CD14-positive monocyte (primary cell): Measurements from ENCODE around the gene GLI3. TPM values are rescaled to one million over a fixed set of nuclear protein-coding genes. Genes with fewer than 3 reads are reported as not detected.

Experiments
- DNase-seq, 3 donors: peaks; one replicate each; pipeline ENCODE4 v3.0.0-alpha.2; 2011 to 2022
- H2AFZ ChIP-seq: 2 replicates; pipeline ENCODE4 v1.6.0; 2012; ENCODE audit warnings: mild to moderate bottlenecking, low read depth, low read length, inconsistent platforms; ENCODE audit not compliant: insufficient read depth, poor library complexity, severe bottlenecking
- H3K27ac ChIP-seq, 2 donors: 1 replicate in 1 of 2; 2 replicates in 1 of 2; pipeline ENCODE4 v1.5.1; 2012 to 2013; ENCODE audit warnings: low read length in 2 of 2, control low read depth in 1 of 2, inconsistent platforms in 1 of 2, low read depth in 1 of 2, mild to moderate bottlenecking in 1 of 2
- H3K27me3 ChIP-seq, 2 donors: one replicate each; pipeline versions ENCODE4 v1.6.0 to v1.6.1; 2011 to 2013; ENCODE audit warnings: low read length in 2 of 2; ENCODE audit not compliant: control insufficient read depth in 2 of 2, insufficient read depth in 2 of 2
- H3K36me3 ChIP-seq, 2 donors: replicated peaks in 1 of 2; 1 replicate in 1 of 2; 2 replicates in 1 of 2; pipeline versions ENCODE4 v1.5.1 to v1.6.1; 2012 to 2013; ENCODE audit warnings: low read length in 2 of 2, control low read depth in 1 of 2, inconsistent platforms in 1 of 2, mild to moderate bottlenecking in 1 of 2; ENCODE audit not compliant: insufficient read depth in 2 of 2, control insufficient read depth in 1 of 2
- H3K4me1 ChIP-seq, 2 donors: 1 replicate in 1 of 2; 2 replicates in 1 of 2; pipeline versions ENCODE4 v1.5.1 to v1.6.1; 2012 to 2013; ENCODE audit warnings: low read length in 2 of 2, control low read depth in 1 of 2, inconsistent platforms in 1 of 2, mild to moderate bottlenecking in 1 of 2, moderate library complexity in 1 of 2; ENCODE audit not compliant: insufficient read depth in 2 of 2, control insufficient read depth in 1 of 2
- H3K4me2 ChIP-seq: replicated peaks from 2 replicates; pipeline ENCODE3; 2012; ENCODE audit warnings: low read length, moderate library complexity, mild to moderate bottlenecking; ENCODE audit not compliant: poor library complexity, severe bottlenecking; ENCODE audit errors: extremely low read depth
- H3K4me3 ChIP-seq, 3 experiments: fragments of 200-600 bp in 1 of 3; sonication (generic) in 1 of 3; replicated peaks in 1 of 3; 1 replicate in 2 of 3; 2 replicates in 1 of 3; pipeline ENCODE4 v1.5.1; 2011 to 2013; ENCODE audit warnings: low read length in 3 of 3, mild to moderate bottlenecking in 3 of 3, control low read depth in 2 of 3, low read depth in 2 of 3, inconsistent platforms in 1 of 3, moderate library complexity in 1 of 3
- H3K79me2 ChIP-seq: 2 replicates; pipeline ENCODE4 v1.6.0; 2012; ENCODE audit warnings: mild to moderate bottlenecking, control low read depth, inconsistent platforms, low read length, moderate library complexity; ENCODE audit not compliant: insufficient read depth
- H3K9ac ChIP-seq: 2 replicates; pipeline ENCODE4 v1.6.0; 2017; ENCODE audit warnings: low read length, mild to moderate bottlenecking; ENCODE audit not compliant: insufficient read depth, poor library complexity, severe bottlenecking
- H3K9me3 ChIP-seq, 2 donors: replicated peaks in 1 of 2; 1 replicate in 1 of 2; 2 replicates in 1 of 2; pipeline versions ENCODE4 v1.5.1 to v1.6.1; 2012 to 2013; ENCODE audit warnings: low read length in 2 of 2, control low read depth in 1 of 2; ENCODE audit not compliant: control insufficient read depth in 1 of 2, insufficient read depth in 1 of 2
- H4K20me1 ChIP-seq: 2 replicates; pipeline ENCODE4 v1.6.0; 2012; ENCODE audit warnings: mild to moderate bottlenecking, low read length, control low read depth, moderate library complexity; ENCODE audit not compliant: insufficient read depth
- H3K27ac Mint-ChIP-seq, 7 donors: one replicate each; pipeline ENCODE4 v1.8.0; 2020; ENCODE audit warnings: mild to moderate bottlenecking in 7 of 7, mixed read lengths in 7 of 7, moderate library complexity in 6 of 7, inconsistent platforms in 2 of 7
- H3K27me3 Mint-ChIP-seq, 3 donors: one replicate each; pipeline ENCODE4 v1.8.0; 2021 to 2022; ENCODE audit warnings: low read depth in 3 of 3, mild to moderate bottlenecking in 3 of 3, mixed read lengths in 3 of 3, moderate library complexity in 3 of 3, inconsistent platforms in 1 of 3
- H3K36me3 Mint-ChIP-seq, 2 donors: one replicate each; pipeline ENCODE4 v1.8.0; 2020; ENCODE audit warnings: mixed read lengths in 2 of 2, inconsistent platforms in 1 of 2, mild to moderate bottlenecking in 1 of 2
- H3K4me1 Mint-ChIP-seq: one replicate; pipeline ENCODE4 v1.8.0; 2020; ENCODE audit warnings: mild to moderate bottlenecking, mixed read lengths
- H3K4me3 Mint-ChIP-seq, 2 donors: one replicate each; pipeline ENCODE4 v1.8.0; 2020; ENCODE audit warnings: mild to moderate bottlenecking in 2 of 2, mixed read lengths in 2 of 2, moderate library complexity in 1 of 2
- H3K9me3 Mint-ChIP-seq, 7 donors: one replicate each; pipeline ENCODE4 v1.8.0; 2020 to 2022; ENCODE audit warnings: mixed read lengths in 7 of 7, mild to moderate bottlenecking in 6 of 7, moderate library complexity in 6 of 7, inconsistent platforms in 2 of 7
- WGBS: methylation state at CpG from one replicate; pipeline ENCODE4 v1.1.5; 2013; ENCODE audit warnings: missing lambda C conversion rate; ENCODE audit not compliant: insufficient coverage; 5-methylcytosine and 5-hydroxymethylcytosine counted together
- intact Hi-C, 2 donors: fragments of 100-400 bp; cut with micrococcal nuclease; formaldehyde crosslinking; loops; one replicate each; pipeline versions ENCODE4 v1.15.0 to v1.15.1; 2023
- polyA plus RNA-seq, 3 donors: library from polyadenylated mRNA; depleted of rRNA in 1 of 3; unstranded in 2 of 3; stranded (reverse) in 1 of 3; fragments of 300-500 nt in 2 of 3; fragments of >200 nt in 1 of 3; fragmentation: Illumina TruSeq in 2 of 3; gene quantifications; 1 replicate in 2 of 3; 2 replicates in 1 of 3; pipeline ENCODE4 v1.2.3, GENCODE V29; 2012 to 2021
- TF ChIP-seq, protein P1 (sequence below): fragments of 200-600 bp; IDR thresholded peaks from one replicate; pipeline ENCODE4 v1.8.0; 2022; ENCODE audit warnings: antibody characterized with exemption, mild to moderate bottlenecking

The GLI3 gene
- polyA plus RNA-seq, 3 donors, result not detected

DNA sequence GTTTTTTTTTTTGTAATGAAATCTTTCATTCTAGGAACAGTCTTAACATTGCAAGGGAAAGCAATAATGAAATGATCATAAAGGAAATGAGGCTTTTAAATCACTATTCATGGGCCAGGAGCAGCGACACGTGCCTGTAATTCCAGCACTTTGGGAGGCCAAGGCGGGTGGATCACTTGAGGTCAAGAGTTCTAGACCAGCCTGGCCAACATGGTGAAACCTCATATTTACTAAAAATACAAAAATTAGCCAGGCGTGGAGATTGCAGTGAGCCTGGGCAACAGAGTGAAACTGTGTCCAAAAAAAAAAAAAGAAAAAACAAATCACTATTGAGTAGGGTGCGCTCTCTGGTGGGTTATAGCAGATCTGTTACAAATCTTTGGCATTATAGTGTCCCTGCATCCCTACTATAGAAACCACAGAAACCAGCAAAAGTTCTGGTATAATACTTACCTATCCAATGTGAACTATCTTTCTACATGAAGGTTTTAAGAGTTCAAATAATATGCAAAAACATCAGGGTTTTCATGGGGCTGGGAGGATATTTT is 72.1 kb downstream of the GLI3 start:
- TF ChIP-seq, protein P1, sequence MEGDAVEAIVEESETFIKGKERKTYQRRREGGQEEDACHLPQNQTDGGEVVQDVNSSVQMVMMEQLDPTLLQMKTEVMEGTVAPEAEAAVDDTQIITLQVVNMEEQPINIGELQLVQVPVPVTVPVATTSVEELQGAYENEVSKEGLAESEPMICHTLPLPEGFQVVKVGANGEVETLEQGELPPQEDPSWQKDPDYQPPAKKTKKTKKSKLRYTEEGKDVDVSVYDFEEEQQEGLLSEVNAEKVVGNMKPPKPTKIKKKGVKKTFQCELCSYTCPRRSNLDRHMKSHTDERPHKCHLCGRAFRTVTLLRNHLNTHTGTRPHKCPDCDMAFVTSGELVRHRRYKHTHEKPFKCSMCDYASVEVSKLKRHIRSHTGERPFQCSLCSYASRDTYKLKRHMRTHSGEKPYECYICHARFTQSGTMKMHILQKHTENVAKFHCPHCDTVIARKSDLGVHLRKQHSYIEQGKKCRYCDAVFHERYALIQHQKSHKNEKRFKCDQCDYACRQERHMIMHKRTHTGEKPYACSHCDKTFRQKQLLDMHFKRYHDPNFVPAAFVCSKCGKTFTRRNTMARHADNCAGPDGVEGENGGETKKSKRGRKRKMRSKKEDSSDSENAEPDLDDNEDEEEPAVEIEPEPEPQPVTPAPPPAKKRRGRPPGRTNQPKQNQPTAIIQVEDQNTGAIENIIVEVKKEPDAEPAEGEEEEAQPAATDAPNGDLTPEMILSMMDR, result no peak
- Histone ChIP-seq H3K79me2 (no peaks in the 10 kb centered on the region), H3K4me1 (no peaks in the 10 kb centered on the region), H3K4me2 (no peak overlapping the region), H3K27me3 (no peaks in the 10 kb centered on the region), H2AFZ (no peak overlapping the region), H4K20me1 (no peaks in the 10 kb centered on the region), H3K9me3 (no peaks in the 10 kb centered on the region), H3K9ac (no peak overlapping the region), H3K27ac (no peak overlapping the region), H3K36me3 (no peaks in the 10 kb centered on the region), H3K4me3 (no peak overlapping the region)
- H3K27ac Mint-ChIP-seq, result no peak overlapping the region
- no peak overlapping the region for H3K4me3 Mint-ChIP-seq
- intact Hi-C loops, result no loop called here
- H3K4me1 Mint-ChIP-seq, result no peaks in the 10 kb centered on the region
- H3K9me3 Mint-ChIP-seq, result peaks cover 0 to 4% (median 0%) of the 10 kb centered on the region in 7 donors
- DNase-seq, result no peak
- no peaks in the 10 kb centered on the region for H3K36me3 Mint-ChIP-seq
- WGBS, result 94% methylated on average over 3 of the region's 5 CpGs
- H3K27me3 Mint-ChIP-seq, result peaks cover 0 to 5% (median 3%) of the 10 kb centered on the region in 3 donors

DNA sequence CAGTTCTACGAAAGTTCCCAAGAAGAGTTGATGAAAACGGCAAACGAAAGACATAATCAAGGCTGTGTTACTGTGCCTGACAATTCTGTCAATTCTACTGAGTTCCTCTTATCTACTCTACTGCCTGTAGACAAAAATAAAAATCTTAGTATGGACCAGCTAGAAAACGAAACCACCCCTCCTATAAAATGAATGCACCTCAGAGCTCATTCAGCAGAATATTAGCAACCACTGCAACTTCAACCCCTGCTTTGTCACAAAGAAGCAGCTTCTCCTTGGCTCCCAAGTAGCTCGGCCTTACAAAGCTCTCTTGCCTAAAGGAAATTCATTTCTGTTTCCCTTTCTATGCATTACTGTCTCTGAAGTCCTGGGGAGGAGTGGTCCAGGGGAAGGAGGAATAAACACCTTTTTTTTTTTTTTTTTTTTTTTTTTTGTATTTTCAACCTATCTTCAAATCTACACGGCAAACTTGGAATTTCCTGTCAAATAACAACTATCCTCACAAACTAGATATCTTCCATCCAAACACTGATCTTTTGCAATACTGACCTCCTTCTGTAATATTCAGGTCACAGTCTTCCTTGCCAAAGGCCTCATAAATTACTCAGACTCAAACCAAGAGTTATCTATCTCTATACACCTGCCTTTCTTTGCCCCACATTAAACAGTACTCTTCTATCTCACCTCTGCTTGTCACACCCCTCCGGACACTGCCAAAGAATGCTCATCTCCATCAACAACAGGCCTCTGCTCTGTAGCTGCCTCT is 74.3 kb downstream of the GLI3 start:
- Histone ChIP-seq H3K4me1 (no peaks in the 10 kb centered on the region), H4K20me1 (no peaks in the 10 kb centered on the region), H3K9ac (no peak overlapping the region), H3K79me2 (no peaks in the 10 kb centered on the region), H2AFZ (no peak overlapping the region), H3K9me3 (no peaks in the 10 kb centered on the region), H3K27me3 (no peaks in the 10 kb centered on the region), H3K36me3 (no peaks in the 10 kb centered on the region), H3K4me3 (no peak overlapping the region), H3K4me2 (no peak overlapping the region), H3K27ac (no peak overlapping the region)
- Mint-ChIP-seq H3K27ac (no peak overlapping the region), H3K9me3 (peaks cover 0 to 4% (median 0%) of the 10 kb centered on the region in 7 donors), H3K4me1 (no peaks in the 10 kb centered on the region), H3K4me3 (no peak overlapping the region), H3K27me3 (peaks cover 0 to 3% (median 2%) of the 10 kb centered on the region in 3 donors), H3K36me3 (no peaks in the 10 kb centered on the region)
- TF ChIP-seq, protein P1, result no peak
- no peak for DNase-seq
- 91% methylated on average over 5 of the region's 7 CpGs for WGBS
- intact Hi-C loops, result no loop called here
